CD4-positive, CD25-positive, alpha-beta regulatory T cell (primary cell): Measurements from ENCODE around the gene RAPGEF4. TPM values are rescaled to one million over a fixed set of nuclear protein-coding genes. Genes with fewer than 3 reads are reported as not detected.

ENCODE experiments used
- ATAC-seq, 2 donors: fragments of 150-1000 bp; cut with Tn5 transposase; one replicate each; pipeline ENCODE4 v1.10.0; 2021; ENCODE audit warnings: low read depth in 2 of 2, moderate number of reproducible peaks in 2 of 2, moderate library complexity in 1 of 2
- DNase-seq, 3 donors: peaks; one replicate each; pipeline versions ENCODE4 v3.0.0 to v3.0.0-alpha.2; 2012 to 2022; ENCODE audit warnings: mixed read lengths in 1 of 3
- H3K27ac ChIP-seq: one replicate; pipeline ENCODE4 v1.7.0; 2013; ENCODE audit warnings: mild to moderate bottlenecking, low read length; ENCODE audit not compliant: insufficient read depth, poor library complexity, severe bottlenecking
- H3K27me3 ChIP-seq: one replicate; pipeline ENCODE4 v1.7.0; 2013; ENCODE audit warnings: low read length; ENCODE audit not compliant: control insufficient read depth, insufficient read depth
- H3K36me3 ChIP-seq: one replicate; pipeline ENCODE4 v1.7.0; 2013; ENCODE audit warnings: mild to moderate bottlenecking, low read length, moderate library complexity; ENCODE audit not compliant: control insufficient read depth, insufficient read depth
- H3K4me1 ChIP-seq: 2 replicates; pipeline ENCODE4 v1.7.0; 2013; ENCODE audit warnings: mild to moderate bottlenecking, low read length; ENCODE audit not compliant: insufficient read depth, control insufficient read depth, poor library complexity, severe bottlenecking
- H3K4me3 ChIP-seq: one replicate; pipeline ENCODE4 v1.7.0; 2013; ENCODE audit warnings: low read depth, mild to moderate bottlenecking, low read length, moderate library complexity
- H3K9me3 ChIP-seq, 2 experiments: 1 replicate in 1 of 2; 2 replicates in 1 of 2; pipeline ENCODE4 v1.7.0; 2013; ENCODE audit warnings: low read length in 2 of 2, mild to moderate bottlenecking in 1 of 2, moderate library complexity in 1 of 2; ENCODE audit not compliant: control insufficient read depth in 2 of 2
- H3K27ac Mint-ChIP-seq, 3 donors: one replicate each; pipeline ENCODE4 v1.8.0; 2020 to 2022; ENCODE audit warnings: mild to moderate bottlenecking in 3 of 3, mixed read lengths in 3 of 3, moderate library complexity in 2 of 3
- H3K27me3 Mint-ChIP-seq: one replicate; pipeline ENCODE4 v1.8.0; 2022; ENCODE audit warnings: mild to moderate bottlenecking, mixed read lengths
- H3K36me3 Mint-ChIP-seq: one replicate; pipeline ENCODE4 v1.8.0; 2020; ENCODE audit warnings: mixed read lengths
- H3K4me1 Mint-ChIP-seq, 4 donors: one replicate each; pipeline ENCODE4 v1.8.0; 2020 to 2022; ENCODE audit warnings: mixed read lengths in 4 of 4, mild to moderate bottlenecking in 1 of 4
- H3K4me3 Mint-ChIP-seq, 4 donors: one replicate each; pipeline ENCODE4 v1.8.0; 2020 to 2022; ENCODE audit warnings: mild to moderate bottlenecking in 4 of 4, mixed read lengths in 4 of 4, moderate library complexity in 3 of 4
- H3K9me3 Mint-ChIP-seq, 7 donors: one replicate each; pipeline ENCODE4 v1.8.0; 2020 to 2022; ENCODE audit warnings: mixed read lengths in 7 of 7, mild to moderate bottlenecking in 3 of 7, moderate library complexity in 2 of 7
- polyA plus RNA-seq, 4 donors: library from polyadenylated mRNA; unstranded; fragments of 300-500 nt; fragmentation: Illumina TruSeq; gene quantifications; one replicate each; pipeline ENCODE4 v1.2.3, GENCODE V29; 2021
- total RNA-seq: library from RNA; stranded (reverse); gene quantifications from one replicate; pipeline ENCODE4 v1.2.3, GENCODE V29; 2022

The RAPGEF4 gene
- total and polyA plus RNA-seq, 5 donors from 2014 or later, result 1.4 TPM; not detected in 4

- Mint-ChIP-seq H3K27me3 (peaks cover 19% of the 10 kb centered on the region), H3K9me3 (peaks cover 0 to 3% (median 0%) of the 10 kb centered on the region in 7 donors), H3K4me3 (no peak overlapping the region), H3K36me3 (no peaks in the 10 kb centered on the region), H3K4me1 (no peaks in the 10 kb centered on the region), H3K27ac (no peak overlapping the region)
- ATAC-seq (no peak), DNase-seq (no peak)
- Histone ChIP-seq H3K27ac (no peak overlapping the region), H3K9me3 (no peaks in the 10 kb centered on the region), H3K4me3 (no peak overlapping the region), H3K27me3 (no peaks in the 10 kb centered on the region), H3K4me1 (no peaks in the 10 kb centered on the region), H3K36me3 (no peaks in the 10 kb centered on the region)
Measured at GRCh38 chr2:172713365-172713875, 22.2 kb upstream of the RAPGEF4 start.

DNA sequence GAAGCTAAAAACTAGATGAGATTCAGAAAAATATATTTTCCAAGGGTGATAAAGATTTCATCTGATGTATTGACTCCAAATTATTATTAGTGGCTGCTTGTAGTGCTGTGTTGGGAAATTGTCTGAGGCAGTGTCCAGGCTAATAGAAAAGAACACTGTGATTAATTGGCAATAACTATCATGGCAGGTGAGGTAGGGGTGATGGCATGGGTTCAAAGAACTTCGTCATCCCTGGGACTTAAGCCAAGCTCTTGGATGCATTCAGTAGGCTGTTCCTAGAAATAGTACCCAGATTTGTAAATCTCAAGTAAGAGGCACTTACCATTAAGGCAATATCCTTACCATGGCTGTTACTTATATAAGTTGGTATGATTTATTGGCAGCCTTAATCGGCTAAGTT is 13.2 kb upstream of the RAPGEF4 start:
- peaks cover 14% of the 10 kb centered on the region for H3K27me3 Mint-ChIP-seq
- peaks cover 0 to 12% (median 0%) of the 10 kb centered on the region in 7 donors for H3K9me3 Mint-ChIP-seq
- Histone ChIP-seq H3K9me3 (no peaks in the 10 kb centered on the region), H3K4me1 (no peaks in the 10 kb centered on the region), H3K27me3 (no peaks in the 10 kb centered on the region), H3K36me3 (no peaks in the 10 kb centered on the region), H3K27ac (no peak overlapping the region), H3K4me3 (no peak overlapping the region)
- no peak overlapping the region for H3K4me3 Mint-ChIP-seq
- ATAC-seq (no peak), DNase-seq (no peak)
- no peaks in the 10 kb centered on the region for H3K36me3 Mint-ChIP-seq
- H3K4me1 Mint-ChIP-seq, result no peaks in the 10 kb centered on the region
- H3K27ac Mint-ChIP-seq, result no peak overlapping the region

DNA sequence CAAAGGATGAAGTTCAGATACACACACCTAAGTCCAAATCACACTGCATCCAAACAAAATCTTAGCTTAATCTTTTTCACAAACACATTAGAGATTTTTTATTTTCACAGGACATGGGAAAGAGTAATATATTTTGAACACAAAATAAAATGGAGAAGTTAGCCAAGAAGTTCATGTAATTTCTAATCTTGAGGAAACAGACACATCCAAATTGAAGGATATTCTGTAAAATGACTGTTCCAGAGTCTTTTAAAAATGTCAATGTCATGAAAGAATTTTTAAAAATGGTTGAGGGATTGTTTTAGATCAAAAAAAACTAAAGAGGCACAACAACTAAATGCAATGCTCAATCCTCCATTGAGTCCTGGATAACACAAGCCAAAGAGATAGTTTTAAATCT is 12.4 kb upstream of the RAPGEF4 start:
- Histone ChIP-seq H3K4me3 (no peak overlapping the region), H3K9me3 (no peaks in the 10 kb centered on the region), H3K4me1 (no peaks in the 10 kb centered on the region), H3K27me3 (no peaks in the 10 kb centered on the region), H3K27ac (no peak overlapping the region), H3K36me3 (no peaks in the 10 kb centered on the region)
- H3K9me3 Mint-ChIP-seq, result peaks cover 0 to 12% (median 0%) of the 10 kb centered on the region in 7 donors
- no peak for DNase-seq
- H3K4me1 Mint-ChIP-seq, result no peaks in the 10 kb centered on the region
- H3K27me3 Mint-ChIP-seq, result peaks cover 16% of the 10 kb centered on the region
- H3K36me3 Mint-ChIP-seq, result no peaks in the 10 kb centered on the region
- no peak overlapping the region for H3K4me3 Mint-ChIP-seq
- no peak overlapping the region for H3K27ac Mint-ChIP-seq
- no peak for ATAC-seq

DNA sequence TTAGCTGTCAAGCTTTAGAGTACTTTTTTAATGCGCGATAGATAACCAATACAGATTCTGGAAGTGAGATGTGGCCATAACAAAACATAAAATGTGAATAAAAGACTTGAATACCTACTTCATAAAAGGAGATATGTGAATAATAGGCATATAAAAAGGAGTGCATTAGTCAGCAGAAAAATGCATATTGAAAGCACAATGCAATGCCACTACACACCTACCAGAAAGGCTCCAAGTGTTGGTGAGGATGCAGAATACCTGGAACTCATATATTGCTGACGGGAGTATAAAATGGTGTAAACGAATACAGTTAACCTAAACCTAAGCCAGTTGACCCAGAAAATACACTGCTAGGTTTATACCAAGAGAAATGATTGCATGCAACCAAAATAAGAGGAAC is 10.9 kb upstream of the RAPGEF4 start:
- no peak for ATAC-seq
- peaks cover 21% of the 10 kb centered on the region for H3K27me3 Mint-ChIP-seq
- no peaks in the 10 kb centered on the region for H3K36me3 Mint-ChIP-seq
- peaks cover 0 to 10% (median 0%) of the 10 kb centered on the region in 7 donors for H3K9me3 Mint-ChIP-seq
- H3K27ac Mint-ChIP-seq, result no peak overlapping the region
- Histone ChIP-seq H3K27me3 (no peaks in the 10 kb centered on the region), H3K4me3 (no peak overlapping the region), H3K9me3 (no peaks in the 10 kb centered on the region), H3K27ac (no peak overlapping the region), H3K36me3 (no peaks in the 10 kb centered on the region), H3K4me1 (no peaks in the 10 kb centered on the region)
- DNase-seq, result no peak
- no peaks in the 10 kb centered on the region for H3K4me1 Mint-ChIP-seq
- no peak overlapping the region for H3K4me3 Mint-ChIP-seq

GRCh38 chr2:172725284-172725683 is 10.4 kb upstream of the RAPGEF4 start:
- Mint-ChIP-seq H3K27ac (peak overlapping the region in 1 of 3 donors; percentile 67), H3K4me1 (no peaks in the 10 kb centered on the region), H3K36me3 (no peaks in the 10 kb centered on the region), H3K27me3 (peaks cover 24% of the 10 kb centered on the region), H3K4me3 (no peak overlapping the region), H3K9me3 (peaks cover 0 to 9% (median 0%) of the 10 kb centered on the region in 7 donors)
- DNase-seq (no peak), ATAC-seq (no peak)
- no peaks in the 10 kb centered on the region for H3K4me1 ChIP-seq
- H3K27ac ChIP-seq, result no peak overlapping the region
- no peak overlapping the region for H3K4me3 ChIP-seq
- H3K27me3 ChIP-seq, result no peaks in the 10 kb centered on the region
- H3K36me3 ChIP-seq, result no peaks in the 10 kb centered on the region
- H3K9me3 ChIP-seq, result no peaks in the 10 kb centered on the region

DNA sequence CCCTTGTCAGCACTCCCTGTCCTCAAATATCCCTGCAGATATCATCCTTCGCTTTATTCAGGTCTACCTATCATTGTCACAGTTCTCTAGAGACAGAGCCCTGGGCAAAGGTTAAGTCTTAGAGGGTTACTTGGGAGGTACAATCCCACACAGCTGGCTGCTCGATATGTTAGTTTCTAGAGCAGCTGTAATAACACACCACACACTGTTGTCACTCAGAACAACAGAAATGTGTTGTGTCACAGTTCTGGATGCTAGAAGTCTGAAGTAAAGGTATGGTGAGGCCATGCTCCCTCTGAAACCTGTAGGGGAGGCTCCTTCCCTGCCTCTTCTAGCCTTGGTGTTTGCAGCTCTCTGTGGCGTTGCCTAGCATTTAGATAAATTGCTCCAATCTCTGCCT is 9.9 kb upstream of the RAPGEF4 start:
- Histone ChIP-seq H3K36me3 (no peaks in the 10 kb centered on the region), H3K27ac (no peak overlapping the region), H3K4me3 (no peak overlapping the region), H3K27me3 (no peaks in the 10 kb centered on the region), H3K9me3 (no peaks in the 10 kb centered on the region), H3K4me1 (no peaks in the 10 kb centered on the region)
- no peaks in the 10 kb centered on the region for H3K4me1 Mint-ChIP-seq
- H3K27me3 Mint-ChIP-seq, result peaks cover 27% of the 10 kb centered on the region
- H3K27ac Mint-ChIP-seq, result peak overlapping the region in 1 of 3 donors; percentile 67
- DNase-seq, result no peak
- no peak overlapping the region for H3K4me3 Mint-ChIP-seq
- H3K36me3 Mint-ChIP-seq, result no peaks in the 10 kb centered on the region
- ATAC-seq, result no peak
- H3K9me3 Mint-ChIP-seq, result peaks cover 0 to 4% (median 0%) of the 10 kb centered on the region in 7 donors

- no peak overlapping the region for H3K4me3 ChIP-seq
- no peak overlapping the region for H3K27ac Mint-ChIP-seq
- no peak for DNase-seq
- H3K36me3 ChIP-seq, result no peaks in the 10 kb centered on the region
- no peaks in the 10 kb centered on the region for H3K4me1 Mint-ChIP-seq
- peaks cover 32% of the 10 kb centered on the region for H3K27me3 Mint-ChIP-seq
- H3K4me3 Mint-ChIP-seq, result no peak overlapping the region
- H3K27ac ChIP-seq, result no peak overlapping the region
- no peaks in the 10 kb centered on the region for H3K36me3 Mint-ChIP-seq
- H3K27me3 ChIP-seq, result no peaks in the 10 kb centered on the region
- H3K4me1 ChIP-seq, result no peaks in the 10 kb centered on the region
- H3K9me3 ChIP-seq, result no peaks in the 10 kb centered on the region
- no peak for ATAC-seq
- peaks cover 0 to 4% (median 0%) of the 10 kb centered on the region in 7 donors for H3K9me3 Mint-ChIP-seq
Measured at GRCh38 chr2:172726172-172726735, 9.4 kb upstream of the RAPGEF4 start.

DNA sequence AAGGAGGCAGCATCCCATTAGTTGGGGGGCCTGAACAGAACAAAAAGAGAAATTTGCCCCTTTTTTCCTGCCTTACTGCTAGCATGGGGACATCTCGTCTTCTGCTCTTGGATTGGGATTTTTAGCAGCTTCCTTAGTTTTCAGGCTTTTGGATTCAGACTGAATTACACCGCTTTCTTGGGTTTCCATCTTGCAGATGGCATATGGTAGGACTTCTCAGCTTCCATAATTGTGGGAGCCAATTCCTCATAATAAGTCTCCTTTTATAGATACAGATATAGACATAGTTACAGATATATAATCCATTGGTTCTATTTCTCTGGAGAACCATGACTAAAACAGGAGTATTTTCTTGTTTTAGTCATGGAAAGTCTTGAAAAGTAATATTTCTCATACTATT is 5.2 kb upstream of the RAPGEF4 start:
- Mint-ChIP-seq H3K4me1 (peaks cover 0 to 7% (median 0%) of the 10 kb centered on the region in 4 donors), H3K27me3 (peaks cover 43% of the 10 kb centered on the region), H3K27ac (no peak overlapping the region), H3K4me3 (no peak overlapping the region), H3K9me3 (no peaks in the 10 kb centered on the region), H3K36me3 (no peaks in the 10 kb centered on the region)
- no peak for DNase-seq
- no peaks in the 10 kb centered on the region for H3K9me3 ChIP-seq
- no peak for ATAC-seq
- no peak overlapping the region for H3K27ac ChIP-seq
- H3K4me3 ChIP-seq, result no peak overlapping the region
- no peaks in the 10 kb centered on the region for H3K36me3 ChIP-seq
- no peaks in the 10 kb centered on the region for H3K4me1 ChIP-seq
- peaks cover 21% of the 10 kb centered on the region for H3K27me3 ChIP-seq
